Stimulated activated naive CD8-positive, alpha-beta T cell treated with anti-CD3 and anti-CD28 coated beads, Interleukin-15, amount 100 ng/mL, for 72 hours (primary cell): ENCODE measurements around the gene FAM13B.
"Not testable (repeated sequence)": the region's sequence is repeated elsewhere in the genome, so short reads cannot be mapped to it uniquely, and the experiment has no call there.

Experiments used
- ATAC-seq: fragments of 150-1000 bp; cut with Tn5 transposase; 2 replicates; pipeline ENCODE4 v1.10.0; 2021; ENCODE audit warnings: mild to moderate bottlenecking, moderate library complexity
- DNase-seq, 2 donors: peaks; one replicate each; pipeline ENCODE4 v3.0.0; 2021 to 2022
- H3K27ac Mint-ChIP-seq, 2 donors: one replicate each; pipeline ENCODE4 v1.8.0; 2022; ENCODE audit warnings: mild to moderate bottlenecking in 2 of 2, mixed read lengths in 2 of 2, moderate library complexity in 2 of 2
- H3K27me3 Mint-ChIP-seq: one replicate; pipeline ENCODE4 v1.8.0; 2022; ENCODE audit warnings: mixed read lengths
- H3K4me1 Mint-ChIP-seq: one replicate; pipeline ENCODE4 v1.8.0; 2022; ENCODE audit warnings: mild to moderate bottlenecking, mixed read lengths
- H3K4me3 Mint-ChIP-seq, 2 donors: one replicate each; pipeline ENCODE4 v1.8.0; 2022; ENCODE audit warnings: mild to moderate bottlenecking in 2 of 2, mixed read lengths in 2 of 2, moderate library complexity in 1 of 2
- H3K9me3 Mint-ChIP-seq, 2 donors: one replicate each; pipeline ENCODE4 v1.8.0; 2022; ENCODE audit warnings: mixed read lengths in 2 of 2

Gene FAM13B

GRCh38 chr5:138022912-138023311 is 10.0 kb downstream of the FAM13B start:
- Mint-ChIP-seq H3K27me3 (no peaks in the 10 kb centered on the region), H3K4me1 (peaks cover 52% of the 10 kb centered on the region)

GRCh38 chr5:138021771-138022170 is 11.1 kb downstream of the FAM13B start:
- DNase-seq (no peak), ATAC-seq (no peak)
- no peaks in the 10 kb centered on the region for H3K27me3 Mint-ChIP-seq
- H3K9me3 Mint-ChIP-seq = no peaks in the 10 kb centered on the region
- H3K4me1 Mint-ChIP-seq = peaks cover 48% of the 10 kb centered on the region
- H3K4me3 Mint-ChIP-seq = no peak overlapping the region
- no peak overlapping the region for H3K27ac Mint-ChIP-seq

More at GRCh38 chr5:138022912-138023311, 10.0 kb downstream of the FAM13B start:
- Mint-ChIP-seq H3K27ac (no peak overlapping the region), H3K4me3 (no peak overlapping the region), H3K9me3 (no peaks in the 10 kb centered on the region)
- ATAC-seq (no peak), DNase-seq (no peak)

GRCh38 chr5:138018849-138019248 is 14.0 kb downstream of the FAM13B start:
- no peak overlapping the region for H3K27ac Mint-ChIP-seq
- H3K4me1 Mint-ChIP-seq = peaks cover 30% of the 10 kb centered on the region
- H3K9me3 Mint-ChIP-seq = no peaks in the 10 kb centered on the region
- H3K27me3 Mint-ChIP-seq = no peaks in the 10 kb centered on the region
- no peak overlapping the region for H3K4me3 Mint-ChIP-seq
- ATAC-seq (no peak), DNase-seq (no peak)

GRCh38 chr5:138015916-138016315 is 17.0 kb downstream of the FAM13B start:
- Mint-ChIP-seq H3K9me3 (no peaks in the 10 kb centered on the region), H3K4me3 (no peak overlapping the region), H3K4me1 (peaks cover 12% of the 10 kb centered on the region), H3K27me3 (no peaks in the 10 kb centered on the region), H3K27ac (no peak overlapping the region)
- DNase-seq = no peak
- ATAC-seq = no peak

GRCh38 chr5:138011991-138012390 is 20.9 kb downstream of the FAM13B start:
- no peak for DNase-seq

GRCh38 chr5:138000102-138000723 is 32.7 kb downstream of the FAM13B start:
- H3K4me1 Mint-ChIP-seq = peaks cover 52% of the 10 kb centered on the region
- DNase-seq (no peak), ATAC-seq (no peak)
- H3K27ac Mint-ChIP-seq = no peak overlapping the region
- H3K4me3 Mint-ChIP-seq = no peak overlapping the region
- no peaks in the 10 kb centered on the region for H3K27me3 Mint-ChIP-seq
- H3K9me3 Mint-ChIP-seq = peaks cover 14 to 24% of the 10 kb centered on the region in 2 donors

More at GRCh38 chr5:138011991-138012390, 20.9 kb downstream of the FAM13B start:
- Mint-ChIP-seq H3K27me3 (no peaks in the 10 kb centered on the region), H3K27ac (no peak overlapping the region), H3K4me3 (no peak overlapping the region), H3K9me3 (no peaks in the 10 kb centered on the region), H3K4me1 (peaks cover 5% of the 10 kb centered on the region)
- no peak for ATAC-seq

GRCh38 chr5:137997726-137998213 is 35.1 kb downstream of the FAM13B start:
- ATAC-seq (peak; percentile 95), DNase-seq (peak; percentile 7 to 23)
- Mint-ChIP-seq H3K4me1 (peaks cover 51% of the 10 kb centered on the region), H3K4me3 (no peak overlapping the region), H3K9me3 (peaks cover 14 to 24% of the 10 kb centered on the region in 2 donors), H3K27me3 (no peaks in the 10 kb centered on the region), H3K27ac (no peak overlapping the region)

- Mint-ChIP-seq H3K27ac (no peak overlapping the region), H3K27me3 (no peaks in the 10 kb centered on the region), H3K9me3 (peaks cover 14 to 24% of the 10 kb centered on the region in 2 donors), H3K4me1 (peaks cover 57% of the 10 kb centered on the region), H3K4me3 (no peak overlapping the region)
- no peak for DNase-seq
- no peak for ATAC-seq
Measured at GRCh38 chr5:137995749-137996128, 37.1 kb downstream of the FAM13B start.

GRCh38 chr5:137995077-137995748 is 37.7 kb downstream of the FAM13B start:
- Mint-ChIP-seq H3K27ac (no peak overlapping the region), H3K27me3 (no peaks in the 10 kb centered on the region), H3K9me3 (peaks cover 14 to 24% of the 10 kb centered on the region in 2 donors), H3K4me1 (peaks cover 57% of the 10 kb centered on the region), H3K4me3 (no peak overlapping the region)
- DNase-seq (no peak), ATAC-seq (no peak)

GRCh38 chr5:137994556-137994955 is 38.3 kb downstream of the FAM13B start:
- DNase-seq (no peak), ATAC-seq (no peak)
- Mint-ChIP-seq H3K27ac (no peak overlapping the region), H3K9me3 (peaks cover 14 to 21% of the 10 kb centered on the region in 2 donors), H3K27me3 (no peaks in the 10 kb centered on the region), H3K4me1 (peaks cover 53% of the 10 kb centered on the region), H3K4me3 (no peak overlapping the region)

- H3K9me3 Mint-ChIP-seq = no peaks in the 10 kb centered on the region
- no peaks in the 10 kb centered on the region for H3K27me3 Mint-ChIP-seq
- ATAC-seq = no peak
- H3K27ac Mint-ChIP-seq = no peak overlapping the region
- peaks cover 6% of the 10 kb centered on the region for H3K4me1 Mint-ChIP-seq
- no peak for DNase-seq
- H3K4me3 Mint-ChIP-seq = no peak overlapping the region
Measured at GRCh38 chr5:137989419-137989818, 43.5 kb downstream of the FAM13B start.

GRCh38 chr5:137975208-137975607 is 57.7 kb downstream of the FAM13B start:
- no peak overlapping the region for H3K27ac Mint-ChIP-seq
- peaks cover 5 to 13% of the 10 kb centered on the region in 2 donors for H3K9me3 Mint-ChIP-seq
- H3K4me1 Mint-ChIP-seq = no peaks in the 10 kb centered on the region
- no peaks in the 10 kb centered on the region for H3K27me3 Mint-ChIP-seq
- DNase-seq = no peak
- no peak overlapping the region for H3K4me3 Mint-ChIP-seq
- ATAC-seq = peak; percentile 56

- H3K9me3 Mint-ChIP-seq = peaks cover 5 to 10% of the 10 kb centered on the region in 2 donors
- H3K4me3 Mint-ChIP-seq, H3K27ac Mint-ChIP-seq, H3K27me3 Mint-ChIP-seq, DNase-seq, H3K4me1 Mint-ChIP-seq, ATAC-seq: not testable (repeated sequence)
Measured at GRCh38 chr5:137970384-137970783, 62.5 kb downstream of the FAM13B start.

- H3K4me3 Mint-ChIP-seq = no peak overlapping the region
- H3K4me1 Mint-ChIP-seq = no peaks in the 10 kb centered on the region
- no peaks in the 10 kb centered on the region for H3K9me3 Mint-ChIP-seq
- H3K27ac Mint-ChIP-seq = no peak overlapping the region
- DNase-seq = no peak
- ATAC-seq = no peak
- H3K27me3 Mint-ChIP-seq = no peaks in the 10 kb centered on the region
Measured at GRCh38 chr5:137960819-137961218, 72.1 kb downstream of the FAM13B start.

- H3K4me1 Mint-ChIP-seq = no peaks in the 10 kb centered on the region
- no peaks in the 10 kb centered on the region for H3K9me3 Mint-ChIP-seq
- H3K27ac Mint-ChIP-seq = no peak overlapping the region
- no peak overlapping the region for H3K4me3 Mint-ChIP-seq
- DNase-seq = no peak
- H3K27me3 Mint-ChIP-seq = no peaks in the 10 kb centered on the region
- no peak for ATAC-seq
Measured at GRCh38 chr5:137960141-137960540, 72.7 kb downstream of the FAM13B start.

GRCh38 chr5:137959488-137959887 is 73.4 kb downstream of the FAM13B start:
- no peak overlapping the region for H3K4me3 Mint-ChIP-seq
- H3K4me1 Mint-ChIP-seq = no peaks in the 10 kb centered on the region
- H3K9me3 Mint-ChIP-seq = no peaks in the 10 kb centered on the region
- H3K27ac Mint-ChIP-seq = peak overlapping the region in 1 of 2 donors; percentile 54
- no peak for ATAC-seq
- DNase-seq = no peak
- H3K27me3 Mint-ChIP-seq = no peaks in the 10 kb centered on the region
